HTERT RPE-1 (cell line): ENCODE measurements around the gene FAM107B.
"Not testable (repeated sequence)": the region's sequence is repeated elsewhere in the genome, so short reads cannot be mapped to it uniquely, and the experiment has no call there.

Source experiments
- in situ Hi-C: fragments of 300-500 bp; cut with MboI; formaldehyde crosslinking; loops from 4 replicates; pipeline ENCODE4 v1.14.3; 2020; ENCODE audit warnings: low sequenced_read_pairs

FAM107B gene

GRCh38 chr10:14604181-14605142 is 170.2 kb downstream of the FAM107B start:
- in situ Hi-C loops: no loop called here

GRCh38 chr10:14603534-14604102 is 171.1 kb downstream of the FAM107B start:
- in situ Hi-C loops: no loop called here

- in situ Hi-C loops: no loop called here
Observed at GRCh38 chr10:14602807-14603533, 171.7 kb downstream of the FAM107B start.

DNA sequence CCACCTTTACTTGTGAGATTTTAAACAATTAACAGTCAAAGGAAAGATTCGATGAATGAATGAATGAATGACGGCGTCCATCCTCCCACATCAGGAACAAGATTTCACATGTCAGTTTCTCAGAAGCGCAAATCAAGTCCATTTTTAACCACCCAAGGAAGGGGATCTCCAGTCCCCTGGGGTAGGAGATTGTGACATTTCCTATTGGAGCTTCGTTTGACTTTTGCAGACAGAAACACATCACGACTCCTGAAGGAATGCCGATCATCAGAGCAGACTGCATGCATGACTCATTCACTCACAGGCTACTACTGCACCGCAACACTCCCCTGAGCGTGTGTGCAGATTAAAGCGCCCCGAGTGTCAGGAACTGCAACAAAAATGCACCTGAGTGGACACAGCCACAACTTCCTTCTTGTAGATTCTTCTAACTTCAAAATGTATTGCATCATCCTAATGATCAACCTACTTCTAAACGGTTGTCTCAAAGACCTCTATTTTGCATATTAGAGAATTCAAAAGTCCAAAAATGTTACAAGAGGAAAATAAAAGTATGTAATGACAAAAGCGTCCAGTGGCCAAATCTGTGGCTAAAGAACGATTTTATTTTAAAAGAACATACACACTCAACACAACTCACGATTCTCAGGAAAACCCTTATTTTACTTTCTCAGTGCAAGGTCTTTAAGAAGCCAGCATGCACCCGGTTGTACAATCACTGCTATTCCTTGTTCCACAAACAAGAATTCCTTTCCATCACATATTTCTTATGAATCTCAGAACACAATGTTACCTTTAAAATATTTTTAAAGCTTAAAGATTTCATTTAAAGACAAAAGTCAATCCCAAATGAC is 172.6 kb downstream of the FAM107B start:
- in situ Hi-C loops: no loop called here

- in situ Hi-C loops: no loop called here
Observed at GRCh38 chr10:14601326-14601725, 173.4 kb downstream of the FAM107B start.

- in situ Hi-C loops: no loop called here
Observed at GRCh38 chr10:14600065-14600464, 174.6 kb downstream of the FAM107B start.

- in situ Hi-C loops: no loop called here
Observed at GRCh38 chr10:14598809-14599764, 175.6 kb downstream of the FAM107B start.

- in situ Hi-C loops: no loop called here
Observed at GRCh38 chr10:14595526-14596182, 179.0 kb downstream of the FAM107B start.

GRCh38 chr10:14594878-14595525 is 179.7 kb downstream of the FAM107B start:
- in situ Hi-C loops: no loop called here

DNA sequence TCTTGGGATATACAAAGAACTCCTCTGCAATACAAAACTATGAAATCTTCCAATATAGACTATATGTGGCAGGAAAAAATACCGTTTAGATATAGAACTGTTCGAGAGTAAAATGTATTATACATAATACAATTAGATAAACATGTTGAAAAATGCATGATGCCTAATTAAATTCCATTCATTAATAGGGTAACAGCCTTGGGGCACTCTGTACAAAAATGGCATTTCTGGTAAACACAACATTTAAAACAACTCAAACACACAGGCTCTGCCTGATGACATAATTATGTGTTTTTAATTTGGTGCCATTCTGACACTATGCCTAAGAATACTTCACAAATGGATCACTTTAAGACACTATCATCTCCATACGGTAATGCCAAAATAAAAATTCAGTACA is 180.9 kb downstream of the FAM107B start:
- in situ Hi-C loops: no loop called here

DNA sequence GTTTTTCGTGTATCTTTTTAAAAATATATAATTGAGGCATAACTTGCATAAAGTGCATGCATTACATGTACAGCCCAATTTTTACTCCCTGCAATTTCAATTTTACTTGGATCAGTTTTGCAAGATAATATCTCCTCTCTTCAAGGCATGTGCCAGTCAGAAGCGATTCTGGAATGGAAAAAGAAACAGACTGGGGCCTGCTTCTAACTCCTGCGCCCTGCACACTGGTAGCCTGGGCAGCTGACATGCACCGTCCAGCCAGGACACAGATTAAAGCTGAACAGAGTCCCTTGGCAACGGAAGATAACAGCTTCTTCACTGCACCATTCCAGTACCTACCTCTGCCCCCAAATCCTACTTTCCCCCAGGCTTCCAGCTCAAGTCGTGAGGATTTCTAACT is 182.1 kb downstream of the FAM107B start:
- in situ Hi-C loops: no loop called here

- in situ Hi-C loops: no loop called here
Observed at GRCh38 chr10:14592026-14592425, 182.7 kb downstream of the FAM107B start.

DNA sequence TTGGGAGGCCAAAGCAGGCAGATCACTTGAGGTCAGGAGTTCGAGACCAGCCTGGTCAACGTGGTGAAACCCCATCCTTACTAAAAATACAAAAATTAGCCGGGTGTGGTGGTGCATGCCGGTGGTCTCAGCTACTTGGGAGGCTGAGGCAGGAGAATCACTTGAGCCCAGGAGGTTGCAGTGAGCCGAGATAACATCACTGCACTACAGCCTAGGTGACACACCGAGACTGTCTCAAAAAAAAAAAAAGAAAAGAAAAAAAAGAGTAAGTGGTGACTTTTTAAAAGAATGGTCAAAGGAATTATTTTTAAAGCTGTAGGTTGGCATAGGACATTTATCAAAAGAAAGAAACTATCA is 185.8 kb downstream of the FAM107B start:
- in situ Hi-C loops: not testable (repeated sequence)

- in situ Hi-C loops: no loop called here
Observed at GRCh38 chr10:14588084-14588937, 186.4 kb downstream of the FAM107B start.

DNA sequence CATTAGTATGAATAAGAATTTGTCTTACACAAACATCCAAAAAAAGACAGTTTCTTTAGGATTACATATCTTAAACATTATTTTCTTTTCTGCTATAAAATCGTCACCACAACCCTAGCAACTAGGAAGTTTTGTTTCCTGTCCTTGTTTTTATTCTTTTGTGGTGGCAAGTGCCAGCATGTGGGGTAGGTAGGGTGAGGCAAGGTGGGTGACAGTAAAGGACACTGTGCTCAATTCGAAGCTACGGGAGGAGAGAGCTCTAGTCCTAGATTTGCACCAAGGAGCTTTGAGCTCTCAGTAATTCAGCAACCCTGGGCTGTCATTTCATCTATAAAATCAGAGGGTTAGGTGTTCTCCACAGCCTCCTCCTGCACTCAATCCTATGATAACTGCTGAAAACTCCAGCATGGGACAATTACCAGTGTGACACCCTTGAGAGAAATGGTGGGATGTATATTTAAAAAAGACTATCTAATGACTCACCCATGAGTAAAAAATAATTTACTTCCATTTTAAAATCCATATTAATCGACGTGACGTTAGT is 187.1 kb downstream of the FAM107B start:
- in situ Hi-C loops: no loop called here

DNA sequence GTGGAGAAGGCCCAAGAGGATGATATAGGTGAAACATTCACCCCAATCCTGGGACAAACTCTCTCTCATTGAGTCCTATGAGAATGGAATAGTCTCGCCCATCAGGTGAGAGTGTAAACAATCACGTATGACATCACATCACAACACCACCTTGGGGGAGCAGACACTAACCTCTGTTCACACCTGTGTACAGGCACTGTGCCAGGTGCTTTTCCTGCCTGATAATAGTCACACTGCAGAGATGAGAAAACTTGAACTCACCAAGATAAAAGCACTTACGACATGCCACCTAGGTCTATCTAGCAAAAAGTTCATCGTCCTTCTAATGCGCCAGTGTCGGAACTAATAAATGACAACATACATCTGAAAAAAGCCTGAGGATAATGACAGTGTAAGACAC is 187.8 kb downstream of the FAM107B start:
- in situ Hi-C loops: no loop called here
